ENCODE data around the gene DNER. TPM values are rescaled to one million over a fixed set of nuclear protein-coding genes. Genes with fewer than 3 reads are reported as not detected.

Gene DNER
- total RNA-seq, 2 donors from 2014 or later, result 0.11 to 0.18 TPM

DNA sequence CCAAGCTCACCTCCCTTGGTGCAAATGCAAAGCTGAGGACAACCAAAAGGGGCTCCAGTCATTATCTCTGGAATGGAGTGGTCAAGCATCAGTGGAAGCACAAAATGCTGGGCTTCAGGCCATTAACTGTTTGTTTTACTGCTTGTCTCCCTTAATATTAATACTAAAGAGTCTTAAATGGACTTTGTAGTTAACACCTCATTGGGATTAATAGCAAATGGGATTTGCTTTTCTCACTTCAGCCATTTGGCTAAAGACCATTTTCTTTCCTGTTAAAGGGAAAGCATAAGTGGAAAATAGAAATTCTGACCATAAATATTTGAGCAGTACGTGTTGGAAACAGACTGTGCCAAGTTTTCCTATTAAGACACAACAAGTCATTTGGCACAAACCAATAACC lies 154.4 kb downstream of the DNER start:
- no peak overlapping the region for H3K27ac Mint-ChIP-seq
- Histone ChIP-seq H3K4me1 (ENCODE audit: control insufficient read depth, insufficient read depth, low read length) (peaks cover 3% of the 10 kb centered on the region), H3K27ac (ENCODE audit: low read depth, low read length) (no peak overlapping the region), H3K36me3 (ENCODE audit: control insufficient read depth, insufficient read depth, low read length) (no peaks in the 10 kb centered on the region), H3K9ac (ENCODE audit: extremely low read depth, low read length, poor library complexity, severe bottlenecking) (no peak overlapping the region), H3K27me3 (ENCODE audit: control insufficient read depth, insufficient read depth, low read length, poor library complexity, severe bottlenecking) (no peaks in the 10 kb centered on the region), H3K9me3 (ENCODE audit: control insufficient read depth, low read length) (no peaks in the 10 kb centered on the region), H3K4me3 (ENCODE audit: low read length) (no peak overlapping the region)
- H3K9me3 Mint-ChIP-seq, result no peaks in the 10 kb centered on the region
- H3K4me1 Mint-ChIP-seq, result no peaks in the 10 kb centered on the region
- no peaks in the 10 kb centered on the region for H3K27me3 Mint-ChIP-seq (ENCODE audit: insufficient read depth)
- no peaks in the 10 kb centered on the region for H3K36me3 Mint-ChIP-seq (ENCODE audit: low read depth)
- TF ChIP-seq, protein P1, sequence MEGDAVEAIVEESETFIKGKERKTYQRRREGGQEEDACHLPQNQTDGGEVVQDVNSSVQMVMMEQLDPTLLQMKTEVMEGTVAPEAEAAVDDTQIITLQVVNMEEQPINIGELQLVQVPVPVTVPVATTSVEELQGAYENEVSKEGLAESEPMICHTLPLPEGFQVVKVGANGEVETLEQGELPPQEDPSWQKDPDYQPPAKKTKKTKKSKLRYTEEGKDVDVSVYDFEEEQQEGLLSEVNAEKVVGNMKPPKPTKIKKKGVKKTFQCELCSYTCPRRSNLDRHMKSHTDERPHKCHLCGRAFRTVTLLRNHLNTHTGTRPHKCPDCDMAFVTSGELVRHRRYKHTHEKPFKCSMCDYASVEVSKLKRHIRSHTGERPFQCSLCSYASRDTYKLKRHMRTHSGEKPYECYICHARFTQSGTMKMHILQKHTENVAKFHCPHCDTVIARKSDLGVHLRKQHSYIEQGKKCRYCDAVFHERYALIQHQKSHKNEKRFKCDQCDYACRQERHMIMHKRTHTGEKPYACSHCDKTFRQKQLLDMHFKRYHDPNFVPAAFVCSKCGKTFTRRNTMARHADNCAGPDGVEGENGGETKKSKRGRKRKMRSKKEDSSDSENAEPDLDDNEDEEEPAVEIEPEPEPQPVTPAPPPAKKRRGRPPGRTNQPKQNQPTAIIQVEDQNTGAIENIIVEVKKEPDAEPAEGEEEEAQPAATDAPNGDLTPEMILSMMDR (conservative IDR thresholded peaks at IDR 0.05), result no peak
- H3K4me3 Mint-ChIP-seq, result no peak overlapping the region
- WGBS, 2 experiments (ENCODE audit: insufficient coverage in 1 of 2, insufficient read length in 1 of 2), result 95% methylated on average over 1 of the region's 1 CpG; no CpG with 5 or more reads in 1 of the 2 experiments
- no peak for DNase-seq

DNA sequence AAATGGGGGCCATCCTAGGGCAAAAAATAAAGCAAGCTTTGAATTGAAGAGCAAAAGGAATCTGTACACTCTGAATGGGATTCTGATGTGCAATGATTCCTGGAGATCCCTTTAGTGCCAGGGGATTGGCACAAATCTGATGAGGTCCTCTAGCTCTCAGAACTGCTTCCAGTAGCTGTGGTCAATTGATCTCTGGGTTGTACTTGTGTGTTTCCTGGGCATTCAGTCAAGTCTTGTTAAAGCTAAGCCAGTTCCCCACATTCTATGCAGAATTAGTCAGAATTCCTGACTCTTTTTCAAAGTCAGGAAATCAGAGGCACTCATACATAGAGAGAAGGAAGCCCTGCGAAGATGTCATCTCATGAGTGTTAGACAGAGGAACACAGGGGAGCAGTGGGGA lies 161.3 kb downstream of the DNER start:
- TF ChIP-seq, protein P1 (conservative IDR thresholded peaks at IDR 0.05), result no peak
- H3K9me3 ChIP-seq (ENCODE audit: control insufficient read depth, low read length), result no peaks in the 10 kb centered on the region
- no peak overlapping the region for H3K9ac ChIP-seq (ENCODE audit: extremely low read depth, low read length, poor library complexity, severe bottlenecking)
- H3K27ac ChIP-seq (ENCODE audit: low read depth, low read length), result no peak overlapping the region
- H3K27me3 ChIP-seq (ENCODE audit: control insufficient read depth, insufficient read depth, low read length, poor library complexity, severe bottlenecking), result no peaks in the 10 kb centered on the region
- Mint-ChIP-seq H3K27ac (no peak overlapping the region), H3K4me3 (no peak overlapping the region), H3K27me3 (ENCODE audit: insufficient read depth) (no peaks in the 10 kb centered on the region), H3K9me3 (no peaks in the 10 kb centered on the region), H3K36me3 (ENCODE audit: low read depth) (no peaks in the 10 kb centered on the region), H3K4me1 (no peaks in the 10 kb centered on the region)
- H3K4me3 ChIP-seq (ENCODE audit: low read length), result no peak overlapping the region
- no peaks in the 10 kb centered on the region for H3K36me3 ChIP-seq (ENCODE audit: control insufficient read depth, insufficient read depth, low read length)
- WGBS, 2 experiments (ENCODE audit: insufficient coverage in 1 of 2, insufficient read length in 1 of 2), result 93 to 100% methylated on average over 1 of the region's 1 CpG
- no peaks in the 10 kb centered on the region for H3K4me1 ChIP-seq (ENCODE audit: control insufficient read depth, insufficient read depth, low read length)
- no peak for DNase-seq

DNA sequence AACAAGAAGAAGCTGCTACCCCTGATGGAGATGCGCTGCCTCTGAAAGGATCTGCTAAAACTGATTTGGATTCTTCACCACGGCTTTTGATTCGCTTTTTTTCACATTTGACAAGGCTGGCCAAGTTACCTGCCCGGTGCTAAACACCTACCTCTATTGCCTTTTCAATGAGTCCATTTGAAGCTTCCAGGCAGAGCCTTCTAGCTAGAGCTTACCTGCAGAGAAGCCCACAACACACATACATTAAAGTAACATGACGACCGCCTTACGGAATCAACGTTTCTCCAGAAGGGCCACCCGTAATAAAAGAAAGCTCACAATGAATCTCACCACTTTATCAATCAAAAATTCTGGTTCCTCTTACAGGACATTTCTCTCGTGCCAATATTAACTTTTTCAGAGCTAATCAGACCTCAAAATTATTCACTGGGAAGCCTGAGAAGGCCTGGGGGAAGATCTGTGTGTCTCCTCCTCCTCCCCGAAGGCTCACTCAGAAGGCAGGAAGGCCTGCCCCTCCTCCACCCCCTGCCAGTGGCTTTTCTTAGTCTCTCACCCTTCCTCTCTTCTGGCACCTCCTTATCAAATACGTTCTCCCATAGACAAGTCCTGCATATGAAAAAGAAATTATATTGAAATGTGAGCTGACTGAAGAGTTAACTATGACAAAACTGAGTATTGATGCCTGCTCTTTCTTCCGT lies 171.0 kb downstream of the DNER start:
- H3K9me3 ChIP-seq (ENCODE audit: control insufficient read depth, low read length), result no peaks in the 10 kb centered on the region
- Mint-ChIP-seq H3K36me3 (ENCODE audit: low read depth) (no peaks in the 10 kb centered on the region), H3K4me1 (peaks cover 8% of the 10 kb centered on the region), H3K9me3 (no peaks in the 10 kb centered on the region), H3K4me3 (no peak overlapping the region), H3K27me3 (ENCODE audit: insufficient read depth) (no peaks in the 10 kb centered on the region), H3K27ac (no peak overlapping the region)
- DNase-seq, result peak; percentile 66
- no peak overlapping the region for H3K4me3 ChIP-seq (ENCODE audit: low read length)
- no peak overlapping the region for H3K9ac ChIP-seq (ENCODE audit: extremely low read depth, low read length, poor library complexity, severe bottlenecking)
- TF ChIP-seq, protein P1 (conservative IDR thresholded peaks at IDR 0.05), result no peak
- no peak overlapping the region for H3K27ac ChIP-seq (ENCODE audit: low read depth, low read length)
- WGBS, 2 experiments (ENCODE audit: insufficient coverage in 1 of 2, insufficient read length in 1 of 2), result 89% methylated on average over 7 to 12 of the region's 13 CpGs
- H3K36me3 ChIP-seq (ENCODE audit: control insufficient read depth, insufficient read depth, low read length), result no peaks in the 10 kb centered on the region
- H3K4me1 ChIP-seq (ENCODE audit: control insufficient read depth, insufficient read depth, low read length), result no peaks in the 10 kb centered on the region
- H3K27me3 ChIP-seq (ENCODE audit: control insufficient read depth, insufficient read depth, low read length, poor library complexity, severe bottlenecking), result no peaks in the 10 kb centered on the region
